HG02642 (cell line): Measurements from ENCODE around the gene GNG14.
"Not testable (repeated sequence)": the region's sequence is repeated elsewhere in the genome, so short reads cannot be mapped to it uniquely, and the experiment has no call there.

ENCODE experiments used
- ATAC-seq: cut with Tn5 transposase; IDR thresholded peaks from one replicate; pipeline ENCODE4 v1.9.1; 2021; ENCODE audit warnings: mild to moderate bottlenecking; ENCODE audit not compliant: unreplicated experiment, poor library complexity

GNG14 gene

DNA sequence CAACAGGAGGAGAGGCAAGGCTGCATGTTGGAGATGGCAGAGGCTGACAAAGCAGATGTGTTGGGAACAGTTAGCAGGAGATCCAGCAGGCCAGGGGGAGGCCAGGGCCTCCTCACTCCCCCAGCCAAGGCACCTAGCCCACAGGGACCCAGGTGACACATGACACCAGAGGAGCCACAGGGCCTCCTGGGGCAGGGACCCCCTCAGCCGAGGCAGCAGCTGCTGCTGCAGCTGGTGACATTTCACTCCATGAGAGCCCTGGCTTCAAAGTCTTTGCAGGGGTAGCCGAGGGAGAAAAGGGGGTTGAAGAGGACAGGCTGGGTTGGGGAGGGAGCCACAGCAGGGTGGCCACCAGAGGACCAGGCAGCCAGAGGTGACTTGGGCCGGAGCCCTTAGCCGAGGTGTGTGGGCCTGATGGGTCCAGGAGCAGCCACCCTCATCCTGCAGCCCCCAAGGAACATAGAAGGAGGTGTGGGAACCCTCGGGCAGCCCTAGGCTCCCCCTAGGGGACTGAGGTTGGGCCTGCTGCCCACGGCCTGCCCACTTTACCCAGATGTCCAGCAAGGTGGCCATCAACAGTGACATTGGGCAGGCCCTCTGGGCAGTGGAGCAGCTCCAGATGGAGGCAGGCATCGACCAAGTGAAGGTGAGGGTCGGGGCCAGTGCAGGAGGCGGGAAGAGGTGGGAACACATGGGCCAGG lies at the start of gene GNG14:
GNG14 (plus strand) TSS at position 503 of the 701 bp plus-strand sequence; CDS start at position 554, 51 bp downstream.
- no peak for ATAC-seq

DNA sequence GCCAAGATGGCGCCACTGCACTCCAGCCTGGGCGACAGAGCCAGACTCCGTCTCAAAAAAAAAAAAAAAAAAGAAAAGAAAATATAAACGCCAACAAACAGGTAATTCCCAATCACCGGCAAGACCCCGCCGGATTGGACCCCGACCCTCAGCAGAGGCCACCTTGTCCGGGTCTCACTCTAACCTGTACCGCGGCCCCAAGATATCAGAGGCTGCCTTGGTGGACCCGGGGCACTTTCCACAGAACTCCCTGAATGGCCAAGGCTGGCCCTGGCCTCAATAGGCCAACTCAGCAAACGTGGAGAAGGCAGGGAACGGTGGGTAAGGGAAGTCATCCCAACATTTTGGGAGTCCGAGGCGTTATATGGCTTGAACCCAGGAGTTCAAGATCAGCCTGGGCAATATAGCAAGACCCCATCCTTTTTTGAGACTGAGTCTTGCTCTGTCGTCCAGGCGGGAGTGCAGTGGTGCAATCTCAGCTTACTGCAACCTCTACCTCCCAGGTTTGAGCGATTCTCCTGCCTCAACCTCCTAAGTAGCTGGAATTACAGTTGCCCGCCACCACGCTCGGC lies 49.1 kb upstream of the GNG14 start:
- ATAC-seq = no peak

DNA sequence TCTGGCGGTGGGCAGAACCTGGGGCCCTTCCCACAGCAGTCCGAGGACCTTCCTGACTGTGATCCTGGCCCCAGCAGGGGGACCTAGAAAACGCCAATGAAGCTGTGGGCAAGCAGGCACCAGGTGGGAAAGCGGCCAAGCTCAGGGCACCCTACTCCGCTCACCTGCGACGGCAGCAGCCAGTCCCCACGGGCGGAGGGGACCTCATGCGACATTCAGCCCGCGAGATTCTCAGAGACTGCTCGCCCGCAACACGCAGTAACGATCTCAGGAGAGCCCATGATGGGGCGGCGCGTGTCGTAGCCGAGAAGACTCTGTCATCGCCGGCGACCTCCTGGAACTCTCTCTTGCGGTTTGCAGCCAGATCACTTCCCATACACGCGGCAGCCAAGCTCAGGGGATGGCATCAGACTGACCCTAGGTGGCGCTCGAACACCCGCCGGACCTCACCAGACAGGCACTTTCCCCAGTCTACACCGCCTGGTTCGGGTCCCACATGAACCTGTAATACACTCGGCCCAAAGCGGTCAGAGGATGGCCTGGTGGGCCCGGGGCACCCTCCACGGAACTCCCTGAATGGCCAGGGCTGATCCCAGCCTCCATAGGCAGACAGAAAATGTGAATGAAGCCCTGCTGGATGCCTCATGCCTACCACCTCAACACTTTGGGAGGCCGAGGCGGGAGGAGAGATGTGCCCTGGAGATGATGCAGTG lies 47.7 kb upstream of the GNG14 start:
- peak; percentile 78 for ATAC-seq

DNA sequence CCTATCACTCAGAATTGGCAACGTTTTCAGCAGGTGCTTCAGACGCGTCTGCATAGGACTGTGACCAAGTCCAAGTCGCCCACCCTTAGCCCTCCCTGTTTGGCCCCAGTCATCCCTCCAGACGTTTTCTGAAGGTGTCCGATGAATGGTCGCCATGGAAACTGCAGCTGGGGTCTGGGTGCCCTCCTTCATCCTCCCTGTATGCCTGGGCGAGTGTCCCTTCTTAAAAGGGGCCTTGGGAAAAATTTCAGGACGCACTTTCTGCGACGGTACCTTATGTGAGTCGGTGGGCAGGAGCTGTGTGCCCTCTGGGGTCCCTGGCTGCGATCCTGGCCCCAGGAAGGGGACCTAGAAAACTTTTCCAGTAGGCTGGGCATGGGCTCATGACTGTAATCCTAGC lies 46.3 kb upstream of the GNG14 start:
- ATAC-seq = no peak

DNA sequence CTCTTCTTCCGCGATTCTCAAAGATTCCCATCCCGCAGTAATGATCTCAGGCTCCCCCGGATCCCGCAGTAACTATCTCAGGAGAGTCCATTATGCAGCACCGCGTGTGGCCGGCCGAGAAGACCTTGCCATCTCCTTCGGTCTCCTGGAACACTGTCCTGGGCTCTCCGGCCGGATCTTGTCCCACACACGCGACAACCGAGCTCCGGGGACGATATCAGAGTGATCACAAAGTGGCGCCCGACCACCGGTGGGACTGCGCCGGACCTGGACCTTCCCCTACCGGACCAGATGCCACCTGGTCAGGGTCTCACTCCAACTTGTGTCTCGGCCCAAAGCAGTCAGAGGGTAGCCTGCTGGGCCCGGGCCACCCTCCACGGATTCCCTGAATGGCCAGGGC lies 45.3 kb upstream of the GNG14 start:
- no peak for ATAC-seq

DNA sequence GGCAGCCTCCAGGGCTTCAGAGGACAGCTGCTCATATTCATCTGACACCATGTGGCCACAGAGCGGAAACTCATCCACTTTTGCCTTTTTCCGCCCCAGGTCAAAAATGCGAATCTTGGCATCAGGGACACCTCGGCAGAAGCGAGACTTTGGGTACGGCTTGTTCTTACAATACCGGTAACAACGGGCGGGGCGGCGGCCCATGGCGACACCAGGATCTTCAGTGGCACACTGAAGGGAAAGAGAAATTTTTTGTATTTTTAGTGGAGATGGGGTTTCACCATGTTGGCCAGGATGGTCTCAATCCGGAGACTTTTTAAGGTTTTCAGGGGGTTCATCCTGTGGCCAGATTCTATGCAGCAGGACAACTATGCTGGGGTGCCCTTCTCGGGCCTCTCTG lies 44.1 kb upstream of the GNG14 start:
- not testable (repeated sequence) for ATAC-seq

DNA sequence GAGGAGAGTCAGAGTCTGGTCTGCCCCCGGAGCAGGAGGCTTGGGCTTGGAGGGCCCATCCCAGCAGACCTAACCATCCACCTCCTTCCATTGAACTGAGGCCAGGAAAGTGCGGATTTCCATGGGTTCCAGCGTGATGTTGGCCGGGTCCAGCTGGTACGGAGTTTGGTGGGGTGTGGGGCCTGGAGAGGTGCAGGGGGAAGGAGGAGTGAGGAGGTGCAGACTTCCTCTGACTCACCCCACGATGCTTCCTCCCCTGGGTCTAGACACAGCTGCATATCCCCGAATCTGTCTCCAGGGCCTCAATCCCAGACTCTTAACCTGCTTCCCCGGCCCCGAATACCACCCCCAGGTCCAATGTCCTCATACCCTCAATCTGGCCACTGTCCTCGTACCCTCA lies 41.2 kb upstream of the GNG14 start:
- ATAC-seq = no peak

DNA sequence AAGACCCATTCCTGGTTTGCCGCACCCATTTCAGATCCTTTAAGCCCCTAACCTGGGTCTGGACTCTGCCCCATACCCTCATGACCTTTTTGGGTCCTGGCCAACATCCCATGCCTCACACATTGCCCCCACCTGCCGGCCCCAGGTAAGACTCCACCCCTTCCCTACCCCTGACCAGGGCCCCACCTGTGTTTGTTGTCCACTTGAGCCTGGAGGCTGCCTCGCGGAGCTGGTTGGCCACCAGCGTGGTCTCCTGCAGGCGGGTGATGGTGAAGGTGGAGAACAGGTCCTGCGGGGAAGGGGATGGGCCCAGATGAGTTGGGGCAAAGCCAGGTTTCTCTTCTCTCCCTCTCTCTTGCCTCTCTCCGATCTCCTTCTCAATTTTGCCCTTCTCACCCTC lies 40.8 kb upstream of the GNG14 start:
- no peak for ATAC-seq

DNA sequence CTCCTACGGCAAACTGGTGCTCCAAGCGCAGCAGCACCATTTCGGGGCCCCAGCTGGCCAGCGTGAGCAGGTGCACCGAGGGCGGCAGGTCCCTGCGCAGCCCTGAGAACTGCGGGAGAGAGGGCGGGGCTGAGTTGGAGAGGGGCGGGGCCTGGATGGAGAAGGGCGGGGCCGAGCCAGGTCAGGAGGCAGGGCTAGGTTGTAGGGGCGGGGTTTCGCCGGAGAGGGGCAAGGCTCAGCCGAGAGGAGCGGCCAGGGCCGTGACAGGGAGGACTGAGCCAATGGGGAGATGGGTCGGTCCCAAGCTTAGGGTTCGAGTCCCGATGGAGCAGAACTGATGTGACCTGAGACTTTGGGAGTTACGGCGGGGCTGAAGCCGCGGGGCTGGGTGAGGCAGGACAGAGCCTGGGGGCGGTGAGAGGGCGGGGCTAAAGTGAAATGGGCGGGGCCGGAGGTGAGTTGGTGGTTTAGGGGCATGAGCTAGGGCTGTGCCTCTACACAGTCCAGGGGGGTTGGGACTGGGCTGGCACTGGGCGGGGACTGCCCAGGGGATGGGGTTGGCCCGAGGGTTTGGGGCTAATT lies 40.2 kb upstream of the GNG14 start:
- no peak for ATAC-seq

DNA sequence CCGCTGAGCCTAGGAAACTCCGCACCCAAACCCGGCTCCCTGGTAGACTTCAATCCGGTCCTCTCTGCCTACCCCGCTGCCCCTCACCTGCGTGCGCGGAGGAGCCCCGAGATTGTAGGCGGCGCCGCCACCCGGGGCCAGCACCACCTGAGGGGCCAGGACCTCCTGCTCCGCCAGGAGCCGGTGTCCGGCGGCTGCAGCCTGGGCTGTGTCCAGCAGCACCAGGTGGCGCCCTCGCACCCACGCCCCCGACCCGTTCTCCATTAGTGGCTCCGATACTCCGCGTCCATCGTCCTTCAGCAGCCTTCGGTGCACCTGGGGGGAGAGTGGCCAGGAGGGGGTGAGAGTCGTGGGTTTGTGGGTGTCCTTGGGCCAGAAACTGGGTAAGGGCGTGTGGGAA lies 39.7 kb upstream of the GNG14 start:
- ATAC-seq = no peak

DNA sequence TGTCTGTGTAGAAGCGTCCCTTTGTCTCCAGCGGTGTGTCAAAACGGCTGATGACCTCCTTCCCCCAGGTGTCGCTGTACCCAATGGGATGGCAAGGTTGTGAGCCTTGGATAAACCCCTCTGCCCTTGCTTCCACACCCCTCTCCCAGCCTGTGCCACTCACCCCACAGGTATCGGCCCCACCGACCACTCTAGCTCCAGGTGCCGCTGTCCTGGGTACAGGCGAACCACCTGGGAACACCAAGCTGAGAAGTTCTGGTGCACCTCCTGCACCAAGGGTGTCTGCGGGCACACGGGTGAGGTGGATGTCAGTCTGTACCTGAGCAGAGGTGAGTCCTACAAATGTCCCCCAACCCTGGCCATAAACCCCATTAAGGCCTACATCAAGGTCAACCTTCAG lies 37.9 kb upstream of the GNG14 start:
- no peak for ATAC-seq

DNA sequence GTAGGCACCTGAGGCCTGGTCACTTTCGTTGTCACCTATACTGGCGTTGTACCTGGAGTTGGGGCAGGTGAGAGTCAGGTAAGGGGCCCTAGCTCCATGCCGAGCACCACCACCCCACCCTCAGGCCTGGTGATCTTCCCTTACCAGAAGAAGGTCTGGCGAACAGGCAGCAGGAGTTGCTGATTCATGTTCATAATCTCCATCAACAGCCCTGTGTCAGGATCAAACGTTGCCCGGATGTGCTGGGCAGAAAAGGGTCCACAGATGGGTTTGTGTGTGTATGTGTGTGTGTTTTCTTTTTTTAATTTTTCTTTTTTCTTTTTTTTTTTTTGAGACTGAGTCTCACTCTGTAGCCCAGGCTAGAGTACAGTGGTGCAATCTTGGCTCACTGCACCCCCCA lies 35.6 kb upstream of the GNG14 start:
- no peak for ATAC-seq

DNA sequence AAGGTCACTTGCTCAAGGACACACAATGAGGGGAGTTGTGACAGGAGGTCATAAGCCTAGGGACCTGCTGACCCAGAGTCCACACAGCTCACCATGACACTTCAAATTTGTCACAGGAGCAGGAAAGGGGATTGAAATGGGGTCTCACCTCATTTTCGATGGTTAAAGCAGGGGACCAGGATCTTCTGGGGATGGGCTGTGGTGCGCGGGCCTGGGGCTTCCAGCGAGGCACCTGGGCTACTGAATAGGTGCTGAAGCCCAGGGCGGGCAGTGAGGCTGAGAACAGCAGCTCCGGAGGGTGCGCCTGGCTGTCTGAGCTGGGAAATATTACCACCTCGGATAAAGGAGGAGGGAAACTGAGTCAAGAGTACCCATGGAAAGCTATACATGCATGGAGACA lies 32.3 kb upstream of the GNG14 start:
- ATAC-seq = no peak

DNA sequence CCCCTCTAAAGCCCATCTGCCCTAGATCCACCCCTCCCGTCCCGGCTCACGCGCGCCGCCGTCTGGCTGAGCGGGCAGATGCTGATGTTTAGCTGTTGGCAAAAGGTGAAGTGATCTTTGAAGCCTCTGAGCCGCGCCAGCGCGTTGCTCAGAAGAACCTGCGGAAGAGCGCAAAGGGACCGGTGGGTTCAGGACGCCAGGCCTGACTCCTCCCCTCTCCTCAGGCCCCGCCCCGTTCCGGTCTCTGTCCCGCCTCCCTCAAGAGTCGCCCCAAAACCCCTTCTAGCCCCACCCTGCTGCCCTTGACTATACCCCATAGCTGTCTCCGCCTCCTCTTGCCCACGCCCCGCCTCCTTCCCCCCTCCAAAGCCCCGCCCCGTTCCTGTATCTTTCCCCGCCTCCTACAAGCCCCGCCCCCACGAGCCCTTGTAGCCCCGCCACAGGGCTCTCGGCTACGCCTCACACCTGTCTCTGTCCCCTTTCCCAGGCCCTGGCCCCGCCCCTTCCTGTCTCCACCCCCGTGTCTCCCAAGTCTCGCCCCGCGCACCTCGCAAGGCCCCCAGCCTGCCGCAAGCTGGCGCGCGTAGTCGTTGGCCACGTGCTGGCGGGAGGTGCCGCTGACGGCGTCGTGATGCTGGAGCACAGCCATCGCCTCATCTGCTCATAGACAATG lies 30.8 kb upstream of the GNG14 start:
- no peak for ATAC-seq

DNA sequence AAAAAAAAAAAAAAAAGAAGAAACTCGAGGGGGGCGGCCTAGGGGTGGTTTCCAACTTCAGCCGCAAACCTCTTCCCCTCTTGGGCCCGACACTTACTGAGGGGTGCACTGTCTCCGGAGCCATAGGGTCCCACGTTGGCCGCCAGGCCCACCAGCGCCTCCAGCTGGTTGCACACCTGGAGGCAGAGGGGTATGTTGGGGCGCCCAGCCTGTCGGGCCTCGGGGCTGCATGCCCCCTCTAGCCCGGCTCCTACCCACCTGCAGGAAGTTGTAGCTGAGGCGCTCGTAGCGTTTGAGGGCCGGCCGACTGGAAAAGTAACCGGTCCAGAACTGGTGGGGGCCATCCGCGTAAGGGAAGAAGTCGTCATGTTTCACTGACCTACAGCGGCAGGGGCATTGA lies 29.8 kb upstream of the GNG14 start:
- ATAC-seq = no peak

DNA sequence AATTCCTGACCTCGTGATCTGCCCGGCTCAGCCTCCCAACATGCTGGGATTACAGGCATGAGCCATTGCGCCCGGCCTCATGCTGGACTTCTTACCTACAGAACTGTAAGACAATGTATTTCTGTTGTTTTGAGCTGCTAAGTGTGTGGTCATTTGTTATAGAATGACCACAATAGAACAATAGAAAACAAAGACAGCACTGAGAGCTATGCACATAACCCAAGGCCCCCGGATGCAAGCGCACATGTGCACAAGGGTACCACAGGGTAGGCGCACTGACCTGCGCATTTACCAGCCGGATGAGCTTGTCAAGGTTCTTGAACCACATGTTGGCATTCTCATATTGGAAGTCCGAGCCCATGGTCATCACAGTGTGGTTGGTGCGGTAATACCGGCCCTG lies 26.8 kb upstream of the GNG14 start:
- ATAC-seq = no peak

DNA sequence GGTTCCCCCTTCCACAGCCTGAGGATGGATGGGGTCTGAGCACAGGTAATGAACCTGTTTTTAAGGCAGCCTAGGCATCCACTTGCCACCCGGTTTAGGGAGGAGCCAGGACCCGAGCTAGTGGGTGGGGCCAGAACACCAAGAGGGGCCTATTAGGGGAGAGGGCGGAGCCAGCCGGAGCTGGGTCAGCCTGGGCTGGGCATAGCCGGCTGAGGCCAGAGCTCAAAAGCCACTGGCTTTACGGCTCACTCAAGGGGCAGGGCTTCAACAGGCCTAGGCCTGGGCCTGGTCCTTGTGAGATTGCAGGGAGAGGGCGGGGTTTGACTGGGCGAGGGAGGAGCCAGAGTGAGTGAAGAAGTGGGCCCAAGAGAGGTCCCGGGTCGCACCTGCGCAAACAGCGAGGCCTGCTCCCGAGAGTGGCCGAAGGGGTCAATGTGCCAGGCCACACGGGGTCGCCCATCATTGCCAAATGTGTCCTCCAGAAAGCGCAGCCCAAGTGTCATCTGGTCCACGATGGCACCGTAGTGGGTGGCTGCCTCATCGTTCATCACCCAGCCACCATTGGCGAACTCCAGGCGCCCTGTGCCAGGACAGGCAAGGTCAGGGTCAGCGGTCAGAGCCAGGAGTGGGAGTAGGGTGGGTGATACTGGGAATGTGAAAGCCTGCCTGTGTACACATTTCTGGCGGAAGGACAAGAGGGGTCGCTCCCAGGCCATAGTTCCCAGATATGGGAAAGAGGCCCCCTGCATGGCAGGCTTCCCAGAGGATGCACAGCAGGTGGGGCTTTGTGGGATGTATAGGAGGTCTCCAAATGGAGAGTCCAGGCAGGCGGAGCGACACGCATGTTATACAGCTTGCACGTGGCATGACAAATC lies 23.2 kb upstream of the GNG14 start:
- ATAC-seq = no peak

DNA sequence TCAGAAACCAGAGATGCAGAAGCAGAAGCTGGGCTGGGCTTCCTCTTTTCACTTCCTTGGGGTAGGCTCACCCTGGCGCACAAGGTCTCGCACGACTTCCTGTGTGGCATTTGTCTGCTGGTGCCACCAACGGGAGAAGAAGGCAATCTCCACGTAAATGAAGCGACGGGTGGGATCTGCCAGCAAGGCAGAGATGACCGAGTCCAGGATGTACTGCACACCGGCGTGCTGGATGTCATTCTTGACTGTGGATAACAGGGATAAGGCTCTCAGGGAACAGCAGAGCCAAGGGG lies 22.6 kb upstream of the GNG14 start:
- ATAC-seq = no peak

DNA sequence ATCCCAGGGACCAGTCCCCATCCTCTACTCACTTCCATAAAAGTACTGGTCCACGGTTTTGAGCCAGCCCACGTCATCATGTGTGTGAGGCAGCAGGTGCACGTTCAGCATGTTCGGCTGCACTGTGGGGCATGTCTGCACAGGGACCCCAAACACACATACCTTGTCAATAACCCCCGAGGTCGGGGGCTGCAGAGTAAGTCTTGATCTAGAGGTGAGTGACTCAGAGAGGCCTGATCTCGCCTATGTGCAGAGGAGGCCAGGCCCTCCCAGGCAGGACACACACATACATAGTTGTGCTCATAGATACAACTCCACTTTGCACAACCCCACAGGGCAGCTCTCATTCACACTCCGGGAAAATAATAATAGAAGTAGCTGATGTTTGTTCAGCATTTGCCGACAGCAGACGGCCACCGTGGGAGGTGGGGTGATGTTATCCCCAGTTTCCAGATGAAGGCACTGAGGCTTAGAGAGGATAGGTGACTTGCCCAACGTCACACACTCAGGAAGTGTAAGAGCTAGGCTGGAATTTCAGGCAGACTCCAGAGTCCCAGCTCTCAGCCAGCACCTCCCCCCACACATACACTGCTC lies 22.0 kb upstream of the GNG14 start:
- no peak for ATAC-seq
